HG03196 (cell line): ENCODE results near the gene ABCC8.

ENCODE experiments used
- ATAC-seq: cut with Tn5 transposase; IDR thresholded peaks from one replicate; pipeline ENCODE4 v1.9.1; 2021; ENCODE audit not compliant: unreplicated experiment

Gene ABCC8

GRCh38 chr11:17473071-17473744 is 3.4 kb downstream of the ABCC8 start:
- no peak for ATAC-seq

DNA sequence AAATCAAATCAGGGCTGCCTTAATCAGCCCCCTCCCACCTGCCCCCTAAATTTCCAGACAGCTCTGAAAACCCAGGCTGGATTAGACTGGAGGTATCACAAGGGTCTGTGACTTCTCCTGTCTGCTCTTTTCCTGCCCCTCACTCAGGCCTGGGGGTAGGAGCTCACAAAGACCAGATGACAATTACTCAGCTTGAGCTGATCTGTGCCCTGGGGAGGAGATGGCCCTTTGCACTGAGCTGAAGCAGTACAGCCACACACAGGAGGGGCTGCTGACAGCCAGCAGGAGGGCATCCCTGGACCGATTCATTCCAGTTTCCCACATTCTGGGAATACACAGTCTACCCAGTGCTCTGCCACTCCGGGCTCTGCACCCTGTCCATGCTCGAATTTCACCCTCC is 4.2 kb downstream of the ABCC8 start:
- ATAC-seq: no peak

GRCh38 chr11:17471501-17471900 is 5.1 kb downstream of the ABCC8 start:
- no peak for ATAC-seq

- no peak for ATAC-seq
These were observed 6.6 kb downstream of the ABCC8 start for GRCh38 chr11:17469998-17470397.

- ATAC-seq: no peak
These were observed 8.5 kb downstream of the ABCC8 start for GRCh38 chr11:17468122-17468521.

DNA sequence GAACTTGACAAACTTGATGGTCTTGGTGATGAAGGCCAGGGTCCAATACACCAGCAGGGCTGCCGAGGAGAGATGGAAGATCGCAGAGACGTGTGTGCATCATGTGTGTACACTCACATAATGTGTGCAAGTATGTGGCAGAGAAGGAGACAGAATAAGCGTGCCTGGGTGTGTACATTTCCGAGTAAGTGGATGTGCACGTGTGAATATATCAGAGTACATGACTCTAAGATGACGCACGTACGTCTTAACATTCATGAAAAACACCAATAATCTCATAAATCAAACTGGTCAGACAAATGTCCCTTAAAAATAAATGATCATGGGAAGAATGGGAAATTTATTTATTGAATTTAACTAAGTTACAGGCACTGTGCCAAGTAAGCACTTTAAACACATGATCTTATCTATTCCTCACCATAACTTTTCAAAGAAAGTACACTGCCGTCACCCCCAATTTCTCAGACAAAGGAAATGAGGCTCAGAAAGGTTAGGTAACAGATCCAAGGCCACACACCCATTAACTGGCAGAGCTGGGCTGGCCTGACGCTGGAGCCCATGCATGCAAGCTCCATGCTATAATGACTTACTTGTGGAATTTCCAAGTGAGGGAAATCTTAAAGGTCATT is 13.0 kb downstream of the ABCC8 start:
- ATAC-seq: no peak

- ATAC-seq: no peak
These were observed 13.7 kb downstream of the ABCC8 start for GRCh38 chr11:17462940-17463339.

DNA sequence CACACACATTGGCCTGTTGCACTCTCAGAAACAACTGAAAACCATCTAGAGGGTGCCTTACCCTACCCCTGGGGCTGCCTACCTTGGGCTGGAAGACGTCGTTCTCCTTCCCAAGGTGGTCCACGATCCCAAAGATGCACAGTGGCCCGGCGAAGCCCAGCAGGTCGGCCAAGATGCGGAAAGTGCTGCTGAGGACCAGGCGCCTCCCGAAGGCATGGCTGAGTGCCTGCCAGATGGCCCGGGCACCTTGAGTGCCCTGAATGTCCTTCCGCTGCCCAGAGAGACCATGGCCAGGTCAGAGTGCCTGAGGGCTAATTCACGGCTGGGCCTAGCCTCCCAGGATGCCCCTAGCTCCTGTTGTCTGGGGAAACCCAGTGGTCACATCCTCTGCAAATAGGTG is 16.2 kb downstream of the ABCC8 start:
- ATAC-seq: no peak

- ATAC-seq: no peak
These were observed 17.3 kb downstream of the ABCC8 start for GRCh38 chr11:17459236-17459896.

GRCh38 chr11:17458268-17458667 is 18.4 kb downstream of the ABCC8 start:
- no peak for ATAC-seq

GRCh38 chr11:17457396-17458173 is 19.1 kb downstream of the ABCC8 start:
- ATAC-seq: no peak

DNA sequence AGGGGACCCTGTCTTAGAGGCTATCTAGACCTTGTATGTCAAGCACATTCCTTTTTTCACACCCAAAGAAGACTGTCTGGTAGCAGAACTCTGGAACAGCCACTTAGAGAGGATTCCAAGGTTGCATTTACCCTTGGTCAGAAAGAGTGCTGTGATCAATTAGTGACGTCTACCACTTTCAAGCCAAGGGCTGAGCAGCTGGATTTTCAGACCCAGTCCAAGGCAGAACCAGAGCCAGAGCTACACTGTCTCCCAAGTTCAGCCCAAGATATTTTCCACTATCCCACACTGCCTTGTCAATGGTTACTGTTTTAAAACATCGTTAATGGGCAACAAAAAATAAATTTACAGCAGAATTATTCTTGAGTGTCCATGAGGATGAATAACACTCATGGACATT is 24.0 kb downstream of the ABCC8 start:
- no peak for ATAC-seq

- ATAC-seq: no peak
These were observed 27.5 kb downstream of the ABCC8 start for GRCh38 chr11:17449158-17449557.

DNA sequence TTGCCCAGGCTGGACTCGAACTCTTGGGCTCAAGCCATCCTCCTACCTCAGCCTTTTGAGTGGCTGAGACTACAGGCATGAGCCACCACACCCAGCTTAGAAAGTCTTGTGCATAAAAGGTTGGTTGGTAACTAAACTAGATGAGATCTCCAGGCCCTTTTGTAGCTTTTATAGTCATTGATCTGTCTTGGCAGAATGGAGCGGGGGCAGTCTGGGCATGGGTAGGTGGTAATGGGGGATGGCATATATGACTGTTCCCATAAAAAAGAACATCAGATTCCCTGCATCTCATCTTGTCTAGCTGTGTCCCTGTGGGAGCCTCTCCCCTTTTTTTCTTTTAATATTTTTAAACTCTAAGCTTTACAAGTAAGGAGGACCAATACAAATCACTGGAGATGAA is 30.2 kb downstream of the ABCC8 start:
- no peak for ATAC-seq

DNA sequence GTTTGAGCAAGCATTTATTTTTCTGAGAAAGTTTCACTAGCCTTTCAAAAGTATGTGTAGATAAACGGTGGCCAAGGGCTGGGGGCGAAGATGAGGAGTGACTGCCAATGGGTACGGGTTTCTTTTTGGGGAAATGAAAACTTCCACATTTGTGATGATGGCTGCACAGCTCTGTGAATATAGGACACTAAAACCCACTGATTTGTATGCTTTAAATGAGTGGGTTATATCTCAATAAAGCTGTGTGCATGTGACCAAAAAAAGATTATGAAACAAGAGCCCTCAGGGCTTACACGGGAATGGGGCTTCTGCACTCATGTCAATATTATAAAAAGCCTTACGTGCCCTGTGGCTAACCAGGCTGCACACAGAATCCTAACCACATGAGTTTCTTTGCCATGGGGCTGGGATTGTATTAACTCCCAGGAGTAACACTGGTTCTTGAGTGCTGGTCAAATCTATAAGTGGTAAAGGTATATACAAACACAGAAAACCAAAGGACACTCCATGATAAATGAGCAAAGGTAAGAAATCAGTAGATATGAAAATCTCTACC is 31.3 kb downstream of the ABCC8 start:
- no peak for ATAC-seq

GRCh38 chr11:17443926-17444690 is 32.5 kb downstream of the ABCC8 start:
- no peak for ATAC-seq

GRCh38 chr11:17443423-17443822 is 33.2 kb downstream of the ABCC8 start:
- no peak for ATAC-seq

DNA sequence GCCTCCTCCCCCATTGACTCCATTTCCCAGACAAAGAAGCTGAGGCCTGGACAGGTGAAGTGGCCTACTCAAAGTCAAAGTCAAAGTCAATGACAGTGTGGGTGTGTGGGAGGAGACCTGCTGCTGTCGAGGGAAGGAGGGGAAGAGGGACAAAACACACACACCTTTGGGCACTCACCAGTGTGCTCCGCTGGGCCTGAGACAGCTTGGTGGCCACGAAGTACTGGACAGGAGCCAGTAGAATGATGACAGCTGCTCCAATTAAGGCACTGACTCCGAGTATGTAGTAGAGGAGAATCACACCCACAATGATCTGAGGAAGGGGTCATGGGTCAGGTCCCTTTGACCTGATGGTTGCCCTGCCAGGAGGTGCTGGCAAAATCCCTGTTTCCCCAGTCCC is 33.6 kb downstream of the ABCC8 start:
- no peak for ATAC-seq

DNA sequence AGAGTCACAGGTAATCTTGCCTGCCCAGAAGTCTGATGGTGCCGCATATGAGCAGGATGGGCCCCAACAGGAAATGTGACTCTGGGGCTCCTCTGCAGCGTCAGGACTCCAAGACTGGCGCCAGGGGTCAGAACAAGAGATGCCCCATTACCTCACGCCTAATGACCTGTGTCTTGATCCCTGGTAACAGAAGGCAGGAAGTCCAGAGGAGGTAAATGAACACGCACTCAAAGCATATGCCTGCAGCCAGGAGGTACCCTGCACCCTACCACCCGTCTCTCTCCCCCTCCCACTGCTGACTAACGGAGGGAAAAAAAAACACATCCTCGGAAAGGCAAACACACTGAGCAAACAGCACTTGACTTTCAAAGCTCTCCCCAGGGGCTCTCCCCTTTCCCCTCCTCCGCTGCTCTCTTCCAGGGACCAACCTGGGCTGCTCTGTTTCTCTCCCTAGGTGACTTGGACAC is 37.3 kb downstream of the ABCC8 start:
- ATAC-seq: no peak

- ATAC-seq: no peak
These were observed 39.3 kb downstream of the ABCC8 start for GRCh38 chr11:17437366-17437765.

DNA sequence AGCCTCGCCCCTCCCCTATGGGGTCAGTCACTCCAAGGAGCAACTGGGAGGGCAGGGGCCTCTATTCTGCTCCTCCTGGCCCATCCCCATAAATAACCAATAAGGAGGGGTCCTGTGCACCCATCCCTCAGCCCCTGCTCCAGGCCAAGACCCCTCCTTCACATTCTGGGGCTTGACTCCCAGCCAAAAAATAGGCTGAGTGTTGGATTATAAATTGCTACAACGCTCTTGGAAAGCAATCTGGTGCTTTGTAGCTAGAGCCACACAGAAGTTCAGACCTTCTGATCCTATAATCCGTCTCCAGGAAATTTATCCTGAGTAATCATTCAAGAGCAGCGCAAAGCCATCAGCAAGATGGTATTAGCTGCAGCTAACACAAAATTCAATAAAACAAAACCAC is 42.5 kb downstream of the ABCC8 start:
- no peak for ATAC-seq
